ENCODE measurements around the gene MAP7.

The MAP7 gene

GRCh38 chr6:136370988-136371728 lies 179.1 kb downstream of the MAP7 start:
- DNase-seq: no peak

- DNase-seq: no peak
Measured at GRCh38 chr6:136365776-136366354, 184.4 kb downstream of the MAP7 start.

- no peak for DNase-seq
Measured at GRCh38 chr6:136362421-136363356, 187.5 kb downstream of the MAP7 start.

GRCh38 chr6:136361787-136362186 lies 188.4 kb downstream of the MAP7 start:
- no peak for DNase-seq

- no peak for DNase-seq
Measured at GRCh38 chr6:136360783-136361182, 189.4 kb downstream of the MAP7 start.

GRCh38 chr6:136359851-136360250 lies 190.4 kb downstream of the MAP7 start:
- DNase-seq: no peak

- DNase-seq: no peak
Measured at GRCh38 chr6:136351518-136352110, 198.6 kb downstream of the MAP7 start.

GRCh38 chr6:136350914-136351313 lies 199.3 kb downstream of the MAP7 start:
- DNase-seq: no peak

- DNase-seq: no peak
Measured at GRCh38 chr6:136347847-136348246, 202.4 kb downstream of the MAP7 start.

- no peak for DNase-seq
Measured at GRCh38 chr6:136345145-136345544, 205.1 kb downstream of the MAP7 start.

GRCh38 chr6:136344420-136344819 lies 205.8 kb downstream of the MAP7 start:
- peak; percentile 74 for DNase-seq

GRCh38 chr6:136343700-136344099 lies 206.5 kb downstream of the MAP7 start:
- no peak for DNase-seq

- no peak for DNase-seq
Measured at GRCh38 chr6:136343275-136343674, 206.9 kb downstream of the MAP7 start.

GRCh38 chr6:136341967-136342366 lies 208.3 kb downstream of the MAP7 start:
- no peak for DNase-seq

- no peak for DNase-seq
Measured at GRCh38 chr6:136341367-136341766, 208.9 kb downstream of the MAP7 start.

GRCh38 chr6:136338486-136338885 lies 211.7 kb downstream of the MAP7 start:
- DNase-seq: no peak

- DNase-seq: no peak
Measured at GRCh38 chr6:136337606-136338005, 212.6 kb downstream of the MAP7 start.

- DNase-seq: no peak
Measured at GRCh38 chr6:136337121-136337520, 213.1 kb downstream of the MAP7 start.

GRCh38 chr6:136335736-136336363 lies 214.4 kb downstream of the MAP7 start:
- DNase-seq: no peak

GRCh38 chr6:136334853-136335252 lies 215.4 kb downstream of the MAP7 start:
- no peak for DNase-seq

GRCh38 chr6:136334465-136334846 lies 215.8 kb downstream of the MAP7 start:
- no peak for DNase-seq

GRCh38 chr6:136333824-136334464 lies 216.3 kb downstream of the MAP7 start:
- DNase-seq: no peak

Measured in HCEC 1CT (cell line).